Naive thymus-derived CD4-positive, alpha-beta T cell (primary cell): ENCODE results near the gene SRRM4. TPM values are rescaled to one million over a fixed set of nuclear protein-coding genes. Genes with fewer than 3 reads are reported as not detected.

Experiments
- ATAC-seq: fragments of 150-1000 bp; cut with Tn5 transposase; 2 replicates; pipeline ENCODE4 v1.10.0; 2021; ENCODE audit warnings: mild to moderate bottlenecking, moderate library complexity
- CTCF ChIA-PET: fragments of 350-600 bp; sonication (Branson Sonifier 250); formaldehyde crosslinking; loops from one replicate; lab custom pipeline; 2021; ENCODE audit warnings: antibody characterized with exemption; lab: Charles Lee
- POLR2A ChIA-PET: fragments of 350-600 bp; sonication (Branson Sonifier 250); formaldehyde crosslinking; loops from one replicate; lab custom pipeline; 2021; ENCODE audit warnings: antibody characterized with exemption, inconsistent platforms; lab: Charles Lee
- DNase-seq, 9 donors: peaks; one replicate each; pipeline versions ENCODE4 v3.0.0 to v3.0.0-alpha.2; 2020 to 2022; ENCODE audit warnings: mixed read lengths in 1 of 9
- H3K27ac ChIP-seq: one replicate; pipeline ENCODE4 v1.7.0; 2013; ENCODE audit warnings: mild to moderate bottlenecking, low read depth, low read length, moderate library complexity
- H3K27me3 ChIP-seq, 2 donors: one replicate each; pipeline ENCODE4 v1.7.0; 2013; ENCODE audit warnings: low read length in 2 of 2, mild to moderate bottlenecking in 2 of 2, moderate library complexity in 2 of 2; ENCODE audit not compliant: control insufficient read depth in 2 of 2, insufficient read depth in 2 of 2
- H3K36me3 ChIP-seq, 3 experiments: 1 replicate in 2 of 3; 2 replicates in 1 of 3; pipeline ENCODE4 v1.7.0; 2013; ENCODE audit warnings: low read length in 3 of 3, mild to moderate bottlenecking in 3 of 3, moderate library complexity in 1 of 3; ENCODE audit not compliant: insufficient read depth in 3 of 3, control insufficient read depth in 2 of 3
- H3K4me1 ChIP-seq, 2 donors: one replicate each; pipeline ENCODE4 v1.7.0; 2013; ENCODE audit warnings: low read length in 2 of 2, mild to moderate bottlenecking in 2 of 2, moderate library complexity in 1 of 2; ENCODE audit not compliant: control insufficient read depth in 2 of 2, insufficient read depth in 2 of 2
- H3K4me3 ChIP-seq: 2 replicates; pipeline ENCODE4 v1.7.0; 2013; ENCODE audit warnings: mild to moderate bottlenecking, low read length
- H3K9me3 ChIP-seq, 3 experiments: 1 replicate in 2 of 3; 2 replicates in 1 of 3; pipeline ENCODE4 v1.7.0; 2013; ENCODE audit warnings: low read length in 3 of 3; ENCODE audit not compliant: control insufficient read depth in 2 of 3
- H3K27ac Mint-ChIP-seq, 9 donors: one replicate each; pipeline ENCODE4 v1.8.0; 2020 to 2022; ENCODE audit warnings: mixed read lengths in 9 of 9, mild to moderate bottlenecking in 8 of 9, moderate library complexity in 5 of 9, inconsistent platforms in 2 of 9
- H3K27me3 Mint-ChIP-seq, 5 donors: one replicate each; pipeline ENCODE4 v1.8.0; 2021 to 2022; ENCODE audit warnings: mixed read lengths in 5 of 5, mild to moderate bottlenecking in 1 of 5
- H3K36me3 Mint-ChIP-seq, 5 donors: one replicate each; pipeline ENCODE4 v1.8.0; 2020 to 2022; ENCODE audit warnings: mixed read lengths in 5 of 5, mild to moderate bottlenecking in 3 of 5, inconsistent platforms in 1 of 5
- H3K4me1 Mint-ChIP-seq, 7 donors: one replicate each; pipeline ENCODE4 v1.8.0; 2020 to 2022; ENCODE audit warnings: mixed read lengths in 7 of 7, mild to moderate bottlenecking in 3 of 7, inconsistent platforms in 1 of 7
- H3K4me3 Mint-ChIP-seq, 10 donors: one replicate each; pipeline ENCODE4 v1.8.0; 2020 to 2022; ENCODE audit warnings: mild to moderate bottlenecking in 10 of 10, mixed read lengths in 10 of 10, moderate library complexity in 6 of 10, inconsistent platforms in 2 of 10
- H3K9me3 Mint-ChIP-seq, 11 donors: one replicate each; pipeline ENCODE4 v1.8.0; 2020 to 2022; ENCODE audit warnings: mixed read lengths in 11 of 11, mild to moderate bottlenecking in 4 of 11, inconsistent platforms in 1 of 11, moderate library complexity in 1 of 11
- intact Hi-C, 2 donors: fragments of 100-400 bp; cut with micrococcal nuclease; formaldehyde crosslinking; loops; one replicate each; pipeline ENCODE4 v1.15.1; 2023
- polyA plus RNA-seq, 2 donors: library from polyadenylated mRNA; unstranded; fragments of 300-500 nt; fragmentation: Illumina TruSeq; gene quantifications; one replicate each; pipeline ENCODE4 v1.2.3, GENCODE V29; 2021
- total RNA-seq, 6 experiments: library from RNA in 5 of 6; stranded (reverse) in 5 of 6; gene quantifications; 1 replicate in 5 of 6; 2 replicates in 1 of 6; pipeline ENCODE4 v1.2.3 and lab custom pipeline; 2021 to 2026

SRRM4 gene
- total and polyA plus RNA-seq, 7 experiments from 2014 or later, result not detected

DNA sequence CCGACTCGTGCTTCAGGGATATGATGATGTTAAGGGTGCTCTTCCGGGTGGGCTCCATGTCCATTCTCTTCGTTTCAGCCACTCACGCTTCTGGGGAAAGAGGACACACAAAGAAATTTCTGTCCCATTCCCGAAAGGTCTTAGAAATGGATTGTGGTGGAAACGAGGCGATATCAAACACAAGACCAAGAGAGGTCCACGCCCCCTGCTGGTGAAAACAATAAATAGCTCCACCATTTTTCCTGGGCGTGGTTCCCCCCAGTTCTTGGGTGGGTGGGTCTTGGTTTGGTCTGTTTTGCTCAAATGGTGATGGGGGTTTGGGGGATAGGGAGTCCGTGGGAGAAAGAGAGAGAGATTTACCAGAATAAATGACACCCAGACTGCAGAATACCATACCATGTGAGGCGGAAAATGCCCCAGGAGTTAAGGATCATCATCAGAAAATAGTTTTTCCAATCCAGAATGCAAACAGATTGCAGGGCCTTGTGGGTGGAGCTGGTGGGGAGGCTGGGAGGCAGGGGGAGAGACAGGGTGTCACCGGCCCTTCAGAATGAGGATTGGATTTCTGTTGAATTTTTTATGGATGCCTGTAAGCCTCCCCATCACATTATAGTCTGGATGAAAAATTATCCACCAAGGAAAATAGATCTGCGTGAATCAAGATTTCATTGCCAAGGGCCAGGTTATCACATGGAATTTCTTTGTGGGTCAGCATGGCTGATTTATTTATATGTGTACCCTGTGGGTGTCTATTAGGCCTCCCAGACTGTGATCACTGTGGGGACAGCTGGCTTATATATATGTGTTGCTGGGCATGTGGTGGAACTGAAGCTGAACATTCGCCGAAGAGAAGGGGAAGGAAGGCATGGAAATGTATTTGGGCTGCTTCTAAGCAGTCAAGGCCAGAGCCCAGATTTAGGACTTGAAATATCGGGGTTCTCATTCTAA, 55.8 kb downstream of the SRRM4 start:
- H3K9me3 ChIP-seq, result no peaks in the 10 kb centered on the region
- ChIA-PET CTCF (no interaction called here), POLR2A (no interaction called here)
- no peaks in the 10 kb centered on the region for H3K36me3 ChIP-seq
- H3K36me3 Mint-ChIP-seq, result no peaks in the 10 kb centered on the region
- intact Hi-C loops, result loop anchor here in 1 of 2 donors (5.0 kb wide), 1 partner anchor 630 kb away; no protein-coding TSS in a partner anchor
- no peak for ATAC-seq
- no peak overlapping the region for H3K27ac Mint-ChIP-seq
- no peaks in the 10 kb centered on the region for H3K4me1 Mint-ChIP-seq
- DNase-seq, result no peak
- no peaks in the 10 kb centered on the region for H3K27me3 ChIP-seq
- no peak overlapping the region for H3K27ac ChIP-seq
- H3K4me3 ChIP-seq, result no peak overlapping the region
- H3K4me3 Mint-ChIP-seq, result no peak overlapping the region
- H3K9me3 Mint-ChIP-seq, result peaks cover 0 to 8% (median 0%) of the 10 kb centered on the region in 11 donors
- H3K4me1 ChIP-seq, result no peaks in the 10 kb centered on the region
- peaks cover 0 to 28% (median 5%) of the 10 kb centered on the region in 5 donors for H3K27me3 Mint-ChIP-seq

DNA sequence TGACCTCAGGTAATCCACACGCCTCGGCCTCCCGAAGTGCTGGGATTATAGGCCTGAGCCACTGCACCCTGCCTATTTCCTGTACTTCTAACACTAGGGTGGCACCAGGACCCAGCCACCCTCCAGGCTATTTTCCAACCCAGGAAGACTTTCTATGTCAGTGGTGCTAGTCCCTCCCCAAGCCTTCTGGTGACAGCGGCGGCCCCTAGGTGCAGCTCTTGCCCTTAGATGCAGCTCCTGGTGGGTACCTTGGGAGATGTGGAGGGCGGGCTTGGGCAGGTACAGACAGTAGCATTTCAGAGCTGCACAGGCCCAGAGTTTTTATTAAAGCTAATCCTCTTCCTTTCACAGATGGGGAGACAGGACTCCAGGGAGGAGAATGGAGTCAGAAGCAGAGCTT, 62.8 kb downstream of the SRRM4 start:
- no peaks in the 10 kb centered on the region for H3K27me3 ChIP-seq
- POLR2A ChIA-PET, result no interaction called here

DNA sequence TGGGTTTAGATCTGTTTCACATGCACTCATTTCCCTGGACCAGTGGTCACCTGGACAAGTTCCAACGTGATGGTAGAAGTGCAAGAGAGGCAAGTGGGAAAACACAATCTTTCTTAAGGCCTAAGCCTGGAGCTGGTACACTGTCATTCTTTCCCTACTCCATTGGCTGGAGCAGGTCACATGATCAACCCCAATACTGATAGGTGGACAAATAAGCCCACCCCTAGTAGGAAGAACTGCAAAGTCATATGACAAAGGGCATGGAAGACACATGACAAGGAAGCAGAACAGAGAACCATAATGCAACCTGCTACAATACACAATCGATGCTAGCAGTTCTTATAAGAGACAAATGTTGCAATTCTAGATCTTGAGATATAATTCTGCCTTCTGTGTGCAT, 66.3 kb downstream of the SRRM4 start:
- Histone ChIP-seq H3K4me1 (no peaks in the 10 kb centered on the region), H3K27me3 (no peaks in the 10 kb centered on the region), H3K27ac (no peak overlapping the region), H3K4me3 (no peak overlapping the region), H3K9me3 (no peaks in the 10 kb centered on the region), H3K36me3 (no peaks in the 10 kb centered on the region)
- intact Hi-C loops, result no loop called here
- ChIA-PET CTCF (no interaction called here), POLR2A (no interaction called here)
- Mint-ChIP-seq H3K4me3 (no peak overlapping the region), H3K36me3 (no peaks in the 10 kb centered on the region), H3K4me1 (no peaks in the 10 kb centered on the region), H3K9me3 (peaks cover 0 to 21% (median 6%) of the 10 kb centered on the region in 11 donors), H3K27me3 (peaks cover 0 to 5% (median 0%) of the 10 kb centered on the region in 5 donors), H3K27ac (no peak overlapping the region)
- ATAC-seq (no peak), DNase-seq (no peak)

More for the DNA sequence above, 62.8 kb downstream of the SRRM4 start:
- intact Hi-C loops, result no loop called here
- no peak overlapping the region for H3K4me3 Mint-ChIP-seq
- Histone ChIP-seq H3K4me1 (no peaks in the 10 kb centered on the region), H3K4me3 (no peak overlapping the region), H3K27ac (no peak overlapping the region), H3K9me3 (no peaks in the 10 kb centered on the region), H3K36me3 (no peaks in the 10 kb centered on the region)
- DNase-seq, result no peak
- H3K27ac Mint-ChIP-seq, result no peak overlapping the region
- H3K36me3 Mint-ChIP-seq, result no peaks in the 10 kb centered on the region
- peaks cover 0 to 20% (median 7%) of the 10 kb centered on the region in 5 donors for H3K27me3 Mint-ChIP-seq
- ATAC-seq, result no peak
- peaks cover 0 to 20% (median 5%) of the 10 kb centered on the region in 11 donors for H3K9me3 Mint-ChIP-seq
- CTCF ChIA-PET, result no interaction called here
- H3K4me1 Mint-ChIP-seq, result no peaks in the 10 kb centered on the region

DNA sequence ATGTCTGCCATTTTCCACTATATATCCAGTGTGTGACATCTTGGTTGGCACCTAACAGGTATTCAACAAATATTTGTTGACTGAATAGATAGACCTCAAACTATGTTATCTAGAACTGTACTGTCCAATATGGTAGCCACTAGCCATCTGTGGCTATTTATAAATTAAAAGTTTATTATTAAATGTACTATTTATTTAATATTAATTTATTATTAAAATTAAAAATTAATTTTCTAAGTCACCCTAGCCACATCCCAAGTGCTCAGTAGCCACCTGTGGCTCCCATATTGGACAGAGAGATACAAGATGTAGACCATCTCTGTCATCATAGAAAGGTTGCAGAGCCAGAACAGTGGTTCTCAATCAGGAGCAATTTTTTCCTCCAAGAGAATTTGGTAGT, 69.3 kb downstream of the SRRM4 start:
- no peak overlapping the region for H3K4me3 ChIP-seq
- no peak overlapping the region for H3K4me3 Mint-ChIP-seq
- intact Hi-C loops, result no loop called here
- H3K27me3 ChIP-seq, result no peaks in the 10 kb centered on the region
- no peak overlapping the region for H3K27ac ChIP-seq
- no peaks in the 10 kb centered on the region for H3K27me3 Mint-ChIP-seq
- no peak for DNase-seq
- ChIA-PET POLR2A (no interaction called here), CTCF (no interaction called here)
- no peaks in the 10 kb centered on the region for H3K36me3 ChIP-seq
- H3K4me1 ChIP-seq, result no peaks in the 10 kb centered on the region
- peaks cover 0 to 25% (median 6%) of the 10 kb centered on the region in 11 donors for H3K9me3 Mint-ChIP-seq
- H3K36me3 Mint-ChIP-seq, result no peaks in the 10 kb centered on the region
- no peaks in the 10 kb centered on the region for H3K9me3 ChIP-seq
- H3K4me1 Mint-ChIP-seq, result no peaks in the 10 kb centered on the region
- no peak overlapping the region for H3K27ac Mint-ChIP-seq
- no peak for ATAC-seq

DNA sequence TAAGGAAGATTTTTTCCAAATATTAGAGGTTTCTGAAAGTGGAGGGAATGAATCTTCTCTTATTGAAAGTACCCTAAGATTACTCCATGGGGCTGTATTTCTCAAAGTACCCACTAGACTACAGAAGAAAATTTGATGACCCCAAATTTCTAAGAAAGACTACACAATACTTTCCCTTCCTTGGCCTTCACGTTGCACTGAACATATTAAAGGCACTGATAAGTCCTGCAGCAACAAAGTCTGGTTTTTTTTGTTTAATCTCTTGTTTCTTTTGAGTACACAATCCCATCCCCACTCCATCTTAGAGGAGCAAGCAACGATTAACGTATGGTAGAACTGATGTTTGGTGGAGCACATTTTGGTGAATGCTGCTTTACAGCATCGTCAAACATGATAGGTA, 70.1 kb downstream of the SRRM4 start:
- H3K27ac ChIP-seq, result no peak overlapping the region
- H3K9me3 ChIP-seq, result no peaks in the 10 kb centered on the region
- no peaks in the 10 kb centered on the region for H3K4me1 ChIP-seq
- ATAC-seq, result no peak
- intact Hi-C loops, result no loop called here
- Mint-ChIP-seq H3K27me3 (no peaks in the 10 kb centered on the region), H3K4me1 (no peaks in the 10 kb centered on the region), H3K27ac (no peak overlapping the region), H3K9me3 (peaks cover 0 to 24% (median 7%) of the 10 kb centered on the region in 11 donors), H3K4me3 (no peak overlapping the region), H3K36me3 (no peaks in the 10 kb centered on the region)
- no peak for DNase-seq
- H3K4me3 ChIP-seq, result no peak overlapping the region
- CTCF ChIA-PET, result no interaction called here
- H3K36me3 ChIP-seq, result no peaks in the 10 kb centered on the region
- POLR2A ChIA-PET, result no interaction called here
- no peaks in the 10 kb centered on the region for H3K27me3 ChIP-seq

DNA sequence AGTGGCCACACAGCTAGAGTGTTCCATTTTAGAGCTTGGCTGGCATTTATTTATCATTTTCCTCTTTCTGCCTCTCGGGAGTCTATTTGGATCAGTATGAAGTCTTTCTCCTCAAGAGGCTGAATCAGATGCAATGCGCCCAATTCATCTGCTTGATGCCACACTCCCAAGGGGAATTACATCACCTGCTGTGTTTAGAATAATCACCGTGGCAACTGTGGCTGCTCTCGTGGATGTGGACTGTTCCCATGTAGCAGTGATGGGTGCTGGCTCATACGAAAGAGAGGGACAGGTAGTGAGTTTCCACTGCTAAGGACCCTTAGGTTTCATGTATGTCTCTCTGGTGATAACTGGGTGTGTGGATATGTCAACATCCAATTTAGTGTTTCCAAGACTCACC, 70.7 kb downstream of the SRRM4 start:
- peaks cover 0 to 22% (median 6%) of the 10 kb centered on the region in 11 donors for H3K9me3 Mint-ChIP-seq

More for the DNA sequence above, 70.7 kb downstream of the SRRM4 start:
- CTCF ChIA-PET, result no interaction called here
- H3K27me3 ChIP-seq, result no peaks in the 10 kb centered on the region
- no peak overlapping the region for H3K4me3 ChIP-seq
- intact Hi-C loops, result no loop called here
- H3K36me3 Mint-ChIP-seq, result no peaks in the 10 kb centered on the region
- H3K27ac Mint-ChIP-seq, result no peak overlapping the region
- no peaks in the 10 kb centered on the region for H3K27me3 Mint-ChIP-seq
- H3K4me1 Mint-ChIP-seq, result no peaks in the 10 kb centered on the region
- H3K27ac ChIP-seq, result no peak overlapping the region
- ATAC-seq (no peak), DNase-seq (no peak)
- no peaks in the 10 kb centered on the region for H3K9me3 ChIP-seq
- POLR2A ChIA-PET, result no interaction called here
- H3K4me3 Mint-ChIP-seq, result no peak overlapping the region
- H3K4me1 ChIP-seq, result no peaks in the 10 kb centered on the region
- no peaks in the 10 kb centered on the region for H3K36me3 ChIP-seq
